H1 (cell line): ENCODE data around the gene UBR2. TPM values are rescaled to one million over a fixed set of nuclear protein-coding genes. Genes with fewer than 3 reads are reported as not detected.

Experiments used
- CTCF ChIA-PET: fragments of 300-600 bp; sonication (Branson Sonifier 250); formaldehyde crosslinking; loops from one replicate; lab custom pipeline; 2021; ENCODE audit not compliant: partially characterized antibody; lab: Charles Lee
- POLR2A ChIA-PET: fragments of 300-600 bp; sonication (Branson Sonifier 250); formaldehyde crosslinking; loops from one replicate; lab custom pipeline; 2021; ENCODE audit warnings: inconsistent platforms; ENCODE audit not compliant: partially characterized antibody; lab: Charles Lee
- DNase-seq, 2 experiments: peaks; one replicate each; pipeline versions ENCODE4 v3.0.0 to v3.0.0-alpha.2; 2010 to 2022; ENCODE audit warnings: low spot score in 2 of 2, low read depth in 1 of 2, mixed read lengths in 1 of 2
- FAIRE-seq: peaks from 2 replicates; lab custom pipeline; 2011; peaks lifted over from hg19 to GRCh38; lab: Jason Lieb, UNC
- H2AFZ ChIP-seq: 2 replicates; pipeline ENCODE4 v1.8.1; 2012; ENCODE audit warnings: low read length, inconsistent platforms
- H2AK5ac ChIP-seq: 2 replicates; pipeline ENCODE4 v1.6.1; 2013; ENCODE audit warnings: low read depth, low read length
- H2BK120ac ChIP-seq: replicated peaks from 2 replicates; pipeline ENCODE3; 2013; ENCODE audit warnings: low read depth, low read length, inconsistent platforms
- H2BK12ac ChIP-seq: 2 replicates; pipeline ENCODE4 v1.6.1; 2013; ENCODE audit warnings: low read depth, low read length
- H2BK15ac ChIP-seq: 2 replicates; pipeline ENCODE4 v1.6.1; 2013; ENCODE audit warnings: low read length
- H2BK20ac ChIP-seq: 2 replicates; pipeline ENCODE4 v1.6.1; 2013; ENCODE audit warnings: low read length
- H2BK5ac ChIP-seq: 2 replicates; pipeline ENCODE4 v1.6.1; 2013; ENCODE audit warnings: low read depth, low read length
- H3K14ac ChIP-seq: 2 replicates; pipeline ENCODE4 v1.6.1; 2013; ENCODE audit warnings: inconsistent platforms; ENCODE audit not compliant: insufficient read length
- H3K18ac ChIP-seq: 2 replicates; pipeline ENCODE4 v1.6.1; 2013; ENCODE audit warnings: low read length; ENCODE audit errors: extremely low read depth
- H3K23ac ChIP-seq: 2 replicates; pipeline ENCODE4 v1.6.1; 2013; ENCODE audit warnings: inconsistent platforms; ENCODE audit not compliant: insufficient read length
- H3K23me2 ChIP-seq: 2 replicates; pipeline ENCODE4 v1.6.1; 2013; ENCODE audit warnings: low read depth, low read length
- H3K27ac ChIP-seq: 2 replicates; pipeline ENCODE4 v1.6.1; 2011; ENCODE audit warnings: low read depth, low read length, inconsistent platforms
- H3K27me3 ChIP-seq, 4 experiments: replicated peaks in 1 of 4; 1 replicate in 1 of 4; 2 replicates in 3 of 4; pipeline versions ENCODE4 v1.6.1 to v1.8.1; 2011 to 2013; ENCODE audit warnings: low read length in 3 of 4, mild to moderate bottlenecking in 3 of 4, inconsistent platforms in 2 of 4, mixed read lengths in 2 of 4, moderate library complexity in 1 of 4; ENCODE audit not compliant: control insufficient read depth in 3 of 4, insufficient read depth in 3 of 4; ENCODE audit errors: extremely low read depth in 1 of 4
- H3K36me3 ChIP-seq, 4 experiments: 2 replicates each; pipeline versions ENCODE4 v1.6.1 to v1.8.1; 2011 to 2013; ENCODE audit warnings: mild to moderate bottlenecking in 4 of 4, low read length in 3 of 4, moderate library complexity in 2 of 4, control low read depth in 1 of 4, inconsistent platforms in 1 of 4; ENCODE audit not compliant: insufficient read depth in 4 of 4, control insufficient read depth in 2 of 4
- H3K4ac ChIP-seq: replicated peaks from 2 replicates; pipeline ENCODE3; 2013; ENCODE audit warnings: low read length, low read depth, mixed read lengths, inconsistent platforms; ENCODE audit not compliant: insufficient read length
- H3K4me1 ChIP-seq, 4 experiments: replicated peaks in 1 of 4; 1 replicate in 1 of 4; 2 replicates in 3 of 4; pipeline versions ENCODE4 v1.6.1 to v1.8.1; 2011 to 2013; ENCODE audit warnings: low read length in 3 of 4, inconsistent platforms in 2 of 4, mixed read lengths in 1 of 4; ENCODE audit not compliant: insufficient read depth in 4 of 4, control insufficient read depth in 3 of 4
- H3K4me2 ChIP-seq, 2 experiments: 2 replicates each; pipeline versions ENCODE4 v1.6.1 to v1.8.1; 2011 to 2013; ENCODE audit warnings: low read depth in 2 of 2, low read length in 2 of 2, control low read depth in 1 of 2, inconsistent platforms in 1 of 2, mild to moderate bottlenecking in 1 of 2; ENCODE audit not compliant: insufficient read depth in 1 of 2
- H3K4me3 ChIP-seq, 4 experiments: fragments of 200-600, 300-600 bp in 1 of 4; sonication (generic), shearing (Covaris generic), sonication (Bioruptor Twin) in 1 of 4; 2 replicates each; pipeline versions ENCODE4 v1.5.1 to v1.8.1; 2011 to 2016; ENCODE audit warnings: low read length in 4 of 4, low read depth in 3 of 4, control low read depth in 2 of 4, inconsistent platforms in 2 of 4, mild to moderate bottlenecking in 2 of 4, mixed read lengths in 1 of 4, moderate library complexity in 1 of 4; ENCODE audit not compliant: insufficient read depth in 2 of 4; ENCODE audit errors: extremely low read depth in 1 of 4
- H3K56ac ChIP-seq: replicated peaks from 2 replicates; pipeline ENCODE3; 2013; ENCODE audit warnings: low read depth, mild to moderate bottlenecking, mixed read lengths, low read length, inconsistent platforms; ENCODE audit not compliant: insufficient read length
- H3K79me1 ChIP-seq: 2 replicates; pipeline ENCODE4 v1.6.1; 2013; ENCODE audit warnings: low read depth, low read length, control low read depth
- H3K79me2 ChIP-seq, 2 experiments: 2 replicates each; pipeline versions ENCODE4 v1.6.1 to v1.8.1; 2012 to 2013; ENCODE audit warnings: low read length in 2 of 2, mild to moderate bottlenecking in 2 of 2, inconsistent platforms in 1 of 2; ENCODE audit not compliant: insufficient read depth in 2 of 2, control insufficient read depth in 1 of 2
- H3K9ac ChIP-seq, 4 experiments: replicated peaks in 1 of 4; 1 replicate in 1 of 4; 2 replicates in 3 of 4; pipeline versions ENCODE4 v1.6.1 to v1.8.1; 2011 to 2013; ENCODE audit warnings: low read depth in 3 of 4, low read length in 3 of 4, control low read depth in 2 of 4, mild to moderate bottlenecking in 2 of 4, moderate library complexity in 2 of 4, inconsistent platforms in 1 of 4; ENCODE audit errors: extremely low read depth in 1 of 4
- H3K9me3 ChIP-seq, 2 experiments: 2 replicates each; pipeline versions ENCODE4 v1.6.1 to v1.8.1; 2012 to 2013; ENCODE audit warnings: mild to moderate bottlenecking in 2 of 2, moderate library complexity in 2 of 2, control low read depth in 1 of 2, inconsistent platforms in 1 of 2, low read depth in 1 of 2, low read length in 1 of 2, mixed read lengths in 1 of 2; ENCODE audit not compliant: insufficient read depth in 2 of 2
- H4K20me1 ChIP-seq, 2 experiments: replicated peaks in 1 of 2; 2 replicates each; pipeline versions ENCODE3 to v1.8.1; 2011 to 2013; ENCODE audit warnings: inconsistent platforms in 2 of 2, low read length in 2 of 2, mild to moderate bottlenecking in 1 of 2; ENCODE audit not compliant: insufficient read depth in 2 of 2, control insufficient read depth in 1 of 2
- H4K5ac ChIP-seq: 2 replicates; pipeline ENCODE4 v1.6.1; 2013; ENCODE audit warnings: low read length, low read depth, mixed read lengths, inconsistent platforms; ENCODE audit not compliant: insufficient read length
- H4K8ac ChIP-seq: 2 replicates; pipeline ENCODE4 v1.8.0; 2013; ENCODE audit warnings: mild to moderate bottlenecking, moderate library complexity, low read length, inconsistent platforms; ENCODE audit not compliant: insufficient read depth; ENCODE audit errors: extremely low read depth
- H4K91ac ChIP-seq: replicated peaks from 2 replicates; pipeline ENCODE3; 2013; ENCODE audit warnings: low read length, mixed read lengths, inconsistent platforms; ENCODE audit not compliant: insufficient read length
- BCL11A ChIP-seq, 2 experiments: IDR thresholded peaks; one replicate each; pipeline ENCODE4 v1.6.1; 2011; ENCODE audit warnings: low read depth in 2 of 2, low read length in 2 of 2, mild to moderate bottlenecking in 2 of 2
- CHD2 ChIP-seq: IDR thresholded peaks from 2 replicates; pipeline ENCODE4 v1.6.1; 2012; ENCODE audit warnings: low read length, improper control_type of control experiment
- CTCF ChIP-seq, 3 experiments: IDR thresholded peaks; 1 replicate in 2 of 3; 2 replicates in 1 of 3; pipeline versions ENCODE4 v1.5.1 to v1.6.1; 2011; ENCODE audit warnings: low read length in 3 of 3, mild to moderate bottlenecking in 3 of 3, inconsistent platforms in 2 of 3, low read depth in 1 of 3, moderate library complexity in 1 of 3; ENCODE audit not compliant: insufficient read depth in 1 of 3; ENCODE audit errors: control extremely low read depth in 1 of 3
- EP300 ChIP-seq, 2 experiments: IDR thresholded peaks; 1 replicate in 1 of 2; 2 replicates in 1 of 2; pipeline ENCODE4 v1.6.1; 2011 to 2012; ENCODE audit warnings: low read depth in 2 of 2, low read length in 2 of 2, mild to moderate bottlenecking in 2 of 2, borderline replicate concordance in 1 of 2, inconsistent platforms in 1 of 2, moderate library complexity in 1 of 2
- GTF2F1 ChIP-seq: IDR thresholded peaks from 2 replicates; pipeline ENCODE4 v1.6.1; 2012; ENCODE audit warnings: low read depth, low read length, improper control_type of control experiment, borderline replicate concordance
- MAFK ChIP-seq: IDR thresholded peaks from 2 replicates; pipeline ENCODE4 v1.6.1; 2012; ENCODE audit warnings: low read depth, mild to moderate bottlenecking, improper control_type of control experiment, low read length
- NRF1 ChIP-seq: IDR thresholded peaks from 2 replicates; pipeline ENCODE4 v1.6.1; 2011; ENCODE audit warnings: mild to moderate bottlenecking, low read depth, low read length, improper control_type of control experiment
- SIN3A ChIP-seq, 2 experiments: IDR thresholded peaks in 1 of 2; conservative IDR thresholded peaks in 1 of 2; 2 replicates each; pipeline ENCODE4 v1.6.1; 2011 to 2012; ENCODE audit warnings: low read length in 2 of 2, improper control_type of control experiment in 1 of 2, low read depth in 1 of 2, mild to moderate bottlenecking in 1 of 2
- YY1 ChIP-seq: IDR thresholded peaks from 2 replicates; pipeline ENCODE4 v1.6.1; 2011; ENCODE audit warnings: low read depth, mild to moderate bottlenecking, low read length
- WGBS, 2 experiments: shearing (Covaris generic) in 1 of 2; methylation state at CpG; one replicate each; pipeline versions ENCODE4 v1.1.6 to v1.1.7; 2013 to 2015; ENCODE audit warnings: low lambda C conversion rate in 2 of 2, mixed read lengths in 2 of 2, inconsistent platforms in 1 of 2, low coverage in 1 of 2, missing lambda C conversion rate in 1 of 2; ENCODE audit not compliant: insufficient replicate concordance in 2 of 2, insufficient coverage in 1 of 2, insufficient read length in 1 of 2; ENCODE audit errors: extremely low coverage in 1 of 2, missing lambda C conversion rate in 1 of 2; 5-methylcytosine and 5-hydroxymethylcytosine counted together
- polyA plus RNA-seq, 7 experiments: library from polyadenylated mRNA; depleted of rRNA in 3 of 7; stranded (reverse) in 5 of 7; unstranded in 2 of 7; fragments of >200 nt in 5 of 7; fragments of 200-250 nt in 2 of 7; gene quantifications; 1 replicate in 5 of 7; 2 replicates in 1 of 7; 4 replicates in 1 of 7; pipeline versions ENCODE4 v1.2.1 to v1.2.3, GENCODE V29; 2011 to 2013; ENCODE audit warnings: missing spikeins in 2 of 7, mixed read lengths in 2 of 7
- total RNA-seq: library from RNA; stranded (reverse); fragmentation: NEBNext Ultra II Directional; extraction: Animal tissue kit (Norgen Biotek cat#: 25700); gene quantifications from 2 replicates; pipeline ENCODE4 v1.2.1, GENCODE V29; 2021
- TF ChIP-seq, protein P1 (sequence below): IDR thresholded peaks from 2 replicates; pipeline ENCODE4 v1.6.1; 2011; ENCODE audit warnings: low read length, improper control_type of control experiment

The UBR2 gene
- total and polyA plus RNA-seq, 2 of the 8 experiments (the other 6 are each of a cell fraction or from before 2014, with no cell fraction given), result 6.5 to 19.5 TPM

- FAIRE-seq, result no peak
- H2BK15ac ChIP-seq, result no peak overlapping the region
- H2BK20ac ChIP-seq, result no peak overlapping the region
- H4K8ac ChIP-seq, result no peak overlapping the region
- H3K79me1 ChIP-seq, result no peaks in the 10 kb centered on the region
- ChIA-PET CTCF (interaction anchor here (0.9 kb wide), 1 partner anchor 33 kb away, joined by 3 read pairs; no protein-coding TSS in a partner anchor), POLR2A (no interaction called here)
- H3K9me3 ChIP-seq, result no peaks in the 10 kb centered on the region; a peak in 1 of 4 replicates
- no peak overlapping the region for H2BK120ac ChIP-seq
- H4K20me1 ChIP-seq, result no peaks in the 10 kb centered on the region
- H2BK5ac ChIP-seq, result no peak overlapping the region
- no peak overlapping the region for H3K4me3 ChIP-seq
- no peaks in the 10 kb centered on the region for H3K36me3 ChIP-seq
- no peak overlapping the region for H3K4ac ChIP-seq
- no peak overlapping the region for H4K91ac ChIP-seq
- H3K18ac ChIP-seq, result no peak overlapping the region
- 86% methylated on average over 1 of the region's 1 CpG; no CpG with 5 or more reads in 1 of the 2 experiments for WGBS, 2 experiments
- no peak overlapping the region for H2BK12ac ChIP-seq
- H3K27ac ChIP-seq, result no peak overlapping the region
- H3K23me2 ChIP-seq, result no peaks in the 10 kb centered on the region; the same call in 1 of the 2 replicates
- H3K4me2 ChIP-seq, result no peak overlapping the region
- no peaks in the 10 kb centered on the region for H3K79me2 ChIP-seq
- no peak overlapping the region for H3K14ac ChIP-seq
- no peak for DNase-seq
- H4K5ac ChIP-seq, result no peak overlapping the region
- H2AK5ac ChIP-seq, result no peak overlapping the region
- no peak overlapping the region for H3K9ac ChIP-seq
- no peak overlapping the region for H2AFZ ChIP-seq
- peaks cover 0 to 1% (median 0%) of the 10 kb centered on the region in 4 experiments; a peak in 2 of 7 replicates for H3K27me3 ChIP-seq
- no peak overlapping the region for H3K23ac ChIP-seq
- H3K56ac ChIP-seq, result no peak overlapping the region
- H3K4me1 ChIP-seq, result no peaks in the 10 kb centered on the region
- TF ChIP-seq EP300 (IDR thresholded peaks at IDR 0.05; ENCODE audit: borderline replicate concordance in 1 of 2, low read depth in 2 of 2, low read length in 2 of 2), result no peak
- no peak for TF ChIP-seq SIN3A (conservative IDR thresholded peaks at IDR 0.05 in 1 of 2, IDR thresholded peaks at IDR 0.05 in 1 of 2; ENCODE audit: low read depth in 1 of 2, low read length in 2 of 2)
- no peak for TF ChIP-seq BCL11A (IDR thresholded peaks at IDR 0.05; ENCODE audit: low read depth in 2 of 2, low read length in 2 of 2)
- no peak for TF ChIP-seq NRF1
- TF ChIP-seq, protein P1, sequence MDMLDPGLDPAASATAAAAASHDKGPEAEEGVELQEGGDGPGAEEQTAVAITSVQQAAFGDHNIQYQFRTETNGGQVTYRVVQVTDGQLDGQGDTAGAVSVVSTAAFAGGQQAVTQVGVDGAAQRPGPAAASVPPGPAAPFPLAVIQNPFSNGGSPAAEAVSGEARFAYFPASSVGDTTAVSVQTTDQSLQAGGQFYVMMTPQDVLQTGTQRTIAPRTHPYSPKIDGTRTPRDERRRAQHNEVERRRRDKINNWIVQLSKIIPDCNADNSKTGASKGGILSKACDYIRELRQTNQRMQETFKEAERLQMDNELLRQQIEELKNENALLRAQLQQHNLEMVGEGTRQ, result no peak
- TF ChIP-seq CHD2, result no peak
- TF ChIP-seq CTCF (IDR thresholded peaks at IDR 0.05; ENCODE audit: control extremely low read depth in 1 of 3, insufficient read depth in 1 of 3, low read depth in 1 of 3, low read length in 3 of 3), result no peak
- TF ChIP-seq GTF2F1, result no peak
- no peak for TF ChIP-seq YY1
- no peak for TF ChIP-seq MAFK
Measured at GRCh38 chr6:42514745-42515144, 49.1 kb upstream of the UBR2 start.
